Activated naive CD4-positive, alpha-beta T cell treated with anti-CD3 and anti-CD28 coated beads, Interleukin-2, amount 10 ng/mL, durations not matched to agents 7 days and 5 days (primary cell): Measurements from ENCODE around the gene VRK1.
"Not testable (repeated sequence)": the region's sequence is repeated elsewhere in the genome, so short reads cannot be mapped to it uniquely, and the experiment has no call there.

ENCODE experiments used
- CTCF ChIA-PET: fragments of 350-600 bp; sonication (Branson Sonifier 250); formaldehyde crosslinking; loops from one replicate; lab custom pipeline; 2021; ENCODE audit warnings: antibody characterized with exemption; lab: Charles Lee
- DNase-seq: peaks from one replicate; pipeline ENCODE4 v3.0.0-alpha.2; 2020
- H3K27ac Mint-ChIP-seq: one replicate; pipeline ENCODE4 v1.8.0; 2021; ENCODE audit warnings: mild to moderate bottlenecking, moderate library complexity, mixed read lengths
- H3K27me3 Mint-ChIP-seq: one replicate; pipeline ENCODE4 v1.8.0; 2021; ENCODE audit warnings: mild to moderate bottlenecking, mixed read lengths
- H3K36me3 Mint-ChIP-seq: one replicate; pipeline ENCODE4 v1.8.0; 2021; ENCODE audit warnings: mixed read lengths
- H3K4me1 Mint-ChIP-seq: one replicate; pipeline ENCODE4 v1.8.0; 2021; ENCODE audit warnings: mixed read lengths
- H3K4me3 Mint-ChIP-seq: one replicate; pipeline ENCODE4 v1.8.0; 2021; ENCODE audit warnings: mild to moderate bottlenecking, moderate library complexity, mixed read lengths
- H3K9me3 Mint-ChIP-seq: one replicate; pipeline ENCODE4 v1.8.0; 2021; ENCODE audit warnings: mixed read lengths

VRK1 gene

GRCh38 chr14:96851694-96852381, 54.7 kb downstream of the VRK1 start:
- Mint-ChIP-seq H3K36me3 (peaks cover 22% of the 10 kb centered on the region), H3K4me1 (peaks cover 5% of the 10 kb centered on the region), H3K27ac (no peak overlapping the region), H3K9me3 (no peaks in the 10 kb centered on the region), H3K4me3 (no peak overlapping the region), H3K27me3 (no peaks in the 10 kb centered on the region)
- CTCF ChIA-PET = interaction anchor here (0.7 to 2.2 kb wide), 7 partner anchors 8 to 268 kb away, joined by 3 to 6 read pairs (median 3); no protein-coding TSS in a partner anchor
- DNase-seq = no peak

GRCh38 chr14:96852823-96853422, 55.7 kb downstream of the VRK1 start:
- peak; percentile 25 for DNase-seq
- Mint-ChIP-seq H3K36me3 (peaks cover 25% of the 10 kb centered on the region), H3K9me3 (no peaks in the 10 kb centered on the region), H3K4me3 (no peak overlapping the region), H3K27ac (no peak overlapping the region), H3K4me1 (peaks cover 5% of the 10 kb centered on the region), H3K27me3 (no peaks in the 10 kb centered on the region)
- CTCF ChIA-PET = interaction anchor here (0.7 to 2.2 kb wide), 17 partner anchors 8 to 276 kb away, joined by 3 to 6 read pairs (median 4); no protein-coding TSS in a partner anchor

- Mint-ChIP-seq H3K27me3 (no peaks in the 10 kb centered on the region), H3K4me1 (peaks cover 2% of the 10 kb centered on the region), H3K36me3 (peaks cover 36% of the 10 kb centered on the region), H3K9me3 (no peaks in the 10 kb centered on the region), H3K27ac (no peak overlapping the region), H3K4me3 (no peak overlapping the region)
- DNase-seq = no peak
- CTCF ChIA-PET = interaction anchor here (0.8 kb wide), 1 partner anchor 15 kb away, joined by 3 read pairs; no protein-coding TSS in a partner anchor
Observed at GRCh38 chr14:96858643-96859042, 61.5 kb downstream of the VRK1 start.

GRCh38 chr14:96861568-96862310, 64.6 kb downstream of the VRK1 start:
- Mint-ChIP-seq H3K9me3 (no peaks in the 10 kb centered on the region), H3K4me3 (no peak overlapping the region), H3K27me3 (no peaks in the 10 kb centered on the region), H3K27ac (no peak overlapping the region), H3K4me1 (peaks cover 2% of the 10 kb centered on the region), H3K36me3 (peaks cover 49% of the 10 kb centered on the region)
- DNase-seq = no peak
- CTCF ChIA-PET = interaction anchor here (1.5 kb wide), 1 partner anchor 9 kb away, joined by 4 read pairs; no protein-coding TSS in a partner anchor

GRCh38 chr14:96863327-96863985, 66.3 kb downstream of the VRK1 start:
- no peaks in the 10 kb centered on the region for H3K9me3 Mint-ChIP-seq
- DNase-seq = no peak
- peaks cover 39% of the 10 kb centered on the region for H3K36me3 Mint-ChIP-seq
- H3K4me3 Mint-ChIP-seq = no peak overlapping the region
- no peak overlapping the region for H3K27ac Mint-ChIP-seq
- CTCF ChIA-PET = no interaction called here
- no peaks in the 10 kb centered on the region for H3K27me3 Mint-ChIP-seq
- H3K4me1 Mint-ChIP-seq = peaks cover 2% of the 10 kb centered on the region

GRCh38 chr14:96863986-96864330, 66.8 kb downstream of the VRK1 start:
- Mint-ChIP-seq H3K4me1 (peaks cover 2% of the 10 kb centered on the region), H3K36me3 (peaks cover 39% of the 10 kb centered on the region)

GRCh38 chr14:96867634-96868033, 70.5 kb downstream of the VRK1 start:
- H3K27me3 Mint-ChIP-seq = no peaks in the 10 kb centered on the region
- DNase-seq = no peak
- H3K4me1 Mint-ChIP-seq = no peaks in the 10 kb centered on the region
- CTCF ChIA-PET = no interaction called here
- no peak overlapping the region for H3K27ac Mint-ChIP-seq
- no peak overlapping the region for H3K4me3 Mint-ChIP-seq
- peaks cover 37% of the 10 kb centered on the region for H3K36me3 Mint-ChIP-seq
- H3K9me3 Mint-ChIP-seq = no peaks in the 10 kb centered on the region

More at GRCh38 chr14:96863986-96864330, 66.8 kb downstream of the VRK1 start:
- no peak for DNase-seq
- no peak overlapping the region for H3K4me3 Mint-ChIP-seq
- no peaks in the 10 kb centered on the region for H3K27me3 Mint-ChIP-seq
- H3K27ac Mint-ChIP-seq = no peak overlapping the region
- CTCF ChIA-PET = no interaction called here
- H3K9me3 Mint-ChIP-seq = no peaks in the 10 kb centered on the region

- Mint-ChIP-seq H3K4me1 (no peaks in the 10 kb centered on the region), H3K27ac (no peak overlapping the region), H3K36me3 (peaks cover 18% of the 10 kb centered on the region), H3K9me3 (no peaks in the 10 kb centered on the region), H3K27me3 (no peaks in the 10 kb centered on the region), H3K4me3 (no peak overlapping the region)
- CTCF ChIA-PET = interaction anchor here (0.8 to 1.3 kb wide), 3 partner anchors 16 to 26 kb away, joined by 3 read pairs; no protein-coding TSS in a partner anchor
- no peak for DNase-seq
Observed at GRCh38 chr14:96874127-96874526, 76.9 kb downstream of the VRK1 start.

- H3K4me3 Mint-ChIP-seq = no peak overlapping the region
- H3K36me3 Mint-ChIP-seq = peaks cover 26% of the 10 kb centered on the region
- H3K27ac Mint-ChIP-seq = no peak overlapping the region
- no peaks in the 10 kb centered on the region for H3K4me1 Mint-ChIP-seq
- no peaks in the 10 kb centered on the region for H3K9me3 Mint-ChIP-seq
- H3K27me3 Mint-ChIP-seq = no peaks in the 10 kb centered on the region
- CTCF ChIA-PET = no interaction called here
- no peak for DNase-seq
Observed at GRCh38 chr14:96876747-96877146, 79.6 kb downstream of the VRK1 start.

GRCh38 chr14:96881713-96882112, 84.5 kb downstream of the VRK1 start:
- Mint-ChIP-seq H3K36me3 (peaks cover 36% of the 10 kb centered on the region), H3K4me3 (no peak overlapping the region), H3K4me1 (no peaks in the 10 kb centered on the region), H3K27me3 (no peaks in the 10 kb centered on the region), H3K27ac (no peak overlapping the region), H3K9me3 (peaks cover 1% of the 10 kb centered on the region)
- DNase-seq = no peak
- CTCF ChIA-PET = no interaction called here

GRCh38 chr14:96883974-96884373, 86.8 kb downstream of the VRK1 start:
- H3K9me3 Mint-ChIP-seq, H3K27ac Mint-ChIP-seq, DNase-seq, H3K4me3 Mint-ChIP-seq, H3K27me3 Mint-ChIP-seq, H3K4me1 Mint-ChIP-seq, CTCF ChIA-PET: not testable (repeated sequence)
- H3K36me3 Mint-ChIP-seq = peaks cover 32% of the 10 kb centered on the region

GRCh38 chr14:96888158-96888557, 91.0 kb downstream of the VRK1 start:
- CTCF ChIA-PET = no interaction called here
- Mint-ChIP-seq H3K27me3 (no peaks in the 10 kb centered on the region), H3K27ac (no peak overlapping the region), H3K4me3 (no peak overlapping the region), H3K9me3 (no peaks in the 10 kb centered on the region), H3K4me1 (no peaks in the 10 kb centered on the region), H3K36me3 (peaks cover 10% of the 10 kb centered on the region)
- DNase-seq = no peak

GRCh38 chr14:96888593-96888992, 91.4 kb downstream of the VRK1 start:
- Mint-ChIP-seq H3K9me3 (no peaks in the 10 kb centered on the region), H3K4me1 (no peaks in the 10 kb centered on the region), H3K4me3 (no peak overlapping the region), H3K36me3 (peaks cover 10% of the 10 kb centered on the region), H3K27me3 (no peaks in the 10 kb centered on the region), H3K27ac (no peak overlapping the region)
- no peak for DNase-seq
- CTCF ChIA-PET = no interaction called here

GRCh38 chr14:96889091-96889490, 91.9 kb downstream of the VRK1 start:
- Mint-ChIP-seq H3K36me3 (peaks cover 6% of the 10 kb centered on the region), H3K4me1 (peaks cover 2% of the 10 kb centered on the region), H3K27ac (no peak overlapping the region), H3K9me3 (no peaks in the 10 kb centered on the region), H3K4me3 (no peak overlapping the region), H3K27me3 (no peaks in the 10 kb centered on the region)
- DNase-seq = no peak
- CTCF ChIA-PET = no interaction called here
